Hypothalamus (tissue), 51 donors: ENCODE results near the gene NCAPH2.

Experiments used
- DNase-seq, 51 donors: peaks; one replicate each; lab custom pipeline; 2025; lab: John Stamatoyannopoulos, UW

The NCAPH2 gene

GRCh38 chr22:50473855-50474671 is 34.0 kb upstream of the NCAPH2 start:
- DNase-seq: peak in 15 of 51 donors; percentile 6 to 44 (median 25)

- peak; percentile 24 to 95 (median 85) for DNase-seq
These were observed 33.0 kb upstream of the NCAPH2 start, which contains the start of gene SBF1 for GRCh38 chr22:50474710-50475651. Gene SBF1, minus strand, starts transcription at chr22:50475035. Its CDS starts 195 bp downstream, at chr22:50474840.

GRCh38 chr22:50475652-50476002 is 32.4 kb upstream of the NCAPH2 start:
- DNase-seq: no peak

- DNase-seq: no peak
These were observed 31.2 kb upstream of the NCAPH2 start for GRCh38 chr22:50476868-50477267.

GRCh38 chr22:50477923-50478322 is 30.1 kb upstream of the NCAPH2 start:
- DNase-seq: no peak

GRCh38 chr22:50479721-50480120 is 28.3 kb upstream of the NCAPH2 start:
- no peak for DNase-seq

GRCh38 chr22:50481045-50481439 is 27.0 kb upstream of the NCAPH2 start:
- DNase-seq: no peak

- DNase-seq: no peak
These were observed 26.5 kb upstream of the NCAPH2 start, which contains the start of gene ADM2 for GRCh38 chr22:50481440-50482106. Gene ADM2, plus strand, starts transcription at chr22:50481543. Its CDS starts 305 bp downstream, at chr22:50481848.

GRCh38 chr22:50482107-50483074 is 25.6 kb upstream of the NCAPH2 start:
- DNase-seq: no peak

GRCh38 chr22:50483106-50483505 is 24.9 kb upstream of the NCAPH2 start:
- DNase-seq: no peak

GRCh38 chr22:50483556-50483955 is 24.5 kb upstream of the NCAPH2 start:
- DNase-seq: no peak

GRCh38 chr22:50483977-50484853 is 23.8 kb upstream of the NCAPH2 start:
- no peak for DNase-seq

GRCh38 chr22:50485221-50486131 is 22.5 kb upstream of the NCAPH2 start:
- no peak for DNase-seq

GRCh38 chr22:50486561-50487289 is 21.3 kb upstream of the NCAPH2 start, which contains the start of gene MIOX:
Gene MIOX, plus strand, starts transcription at chr22:50486859. Its CDS starts 39 bp downstream, at chr22:50486898.
- no peak for DNase-seq

GRCh38 chr22:50487290-50488005 is 20.6 kb upstream of the NCAPH2 start:
- DNase-seq: no peak
